Choroid plexus epithelial cell (primary cell): ENCODE data around the gene MUC5B.
"Not testable (repeated sequence)": the region's sequence is repeated elsewhere in the genome, so short reads cannot be mapped to it uniquely, and the experiment has no call there.

Experiments
- DNase-seq: peaks from one replicate; pipeline ENCODE4 v3.0.0-alpha.2; 2010; ENCODE audit warnings: low read depth
- H3K4me3 ChIP-seq: 2 replicates; pipeline ENCODE4 v1.5.1; 2011; ENCODE audit warnings: low read depth, mild to moderate bottlenecking, control low read depth, low read length, moderate library complexity
- CTCF ChIP-seq: conservative IDR thresholded peaks from 2 replicates; pipeline ENCODE4 v1.5.1; 2011; ENCODE audit warnings: low read depth, mild to moderate bottlenecking, control low read depth, inconsistent platforms, low read length, moderate library complexity

Gene MUC5B

DNA sequence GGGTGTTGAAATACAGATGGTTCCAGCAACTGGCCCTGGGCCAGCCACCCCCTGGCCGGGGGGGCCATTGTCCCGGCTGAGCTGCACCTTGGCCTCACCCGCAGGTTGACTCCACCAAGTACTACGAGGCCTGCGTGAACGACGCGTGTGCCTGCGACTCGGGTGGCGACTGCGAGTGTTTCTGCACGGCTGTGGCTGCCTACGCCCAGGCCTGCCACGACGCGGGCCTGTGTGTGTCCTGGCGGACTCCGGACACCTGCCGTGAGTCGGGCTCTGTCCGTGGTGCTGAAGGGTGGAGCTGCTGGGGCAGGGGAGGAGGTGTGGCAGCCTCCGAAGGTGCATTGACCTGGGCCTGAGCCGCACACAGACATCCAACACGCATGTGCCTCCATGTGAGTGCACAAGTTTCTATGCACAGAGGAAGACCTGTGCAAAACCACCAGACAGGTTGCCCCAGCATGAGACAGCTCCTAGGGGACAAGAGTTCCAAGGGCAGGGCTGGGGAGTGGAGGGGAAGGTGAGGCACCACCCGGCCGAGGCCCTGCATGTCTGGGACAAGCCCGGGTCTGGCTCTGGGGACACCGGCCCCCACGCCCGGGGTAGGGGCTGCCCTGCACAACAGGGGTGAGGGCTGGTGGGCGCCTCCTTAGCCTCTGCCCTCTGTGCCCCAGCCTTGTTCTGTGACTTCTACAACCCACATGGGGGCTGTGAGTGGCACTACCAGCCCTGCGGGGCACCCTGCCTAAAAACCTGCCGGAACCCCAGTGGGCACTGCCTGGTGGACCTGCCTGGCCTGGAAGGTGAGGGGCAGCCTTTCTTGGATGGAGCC is 16.1 kb downstream of the MUC5B start:
- no peak for DNase-seq
- no peak for TF ChIP-seq CTCF
- no peak overlapping the region for H3K4me3 ChIP-seq

DNA sequence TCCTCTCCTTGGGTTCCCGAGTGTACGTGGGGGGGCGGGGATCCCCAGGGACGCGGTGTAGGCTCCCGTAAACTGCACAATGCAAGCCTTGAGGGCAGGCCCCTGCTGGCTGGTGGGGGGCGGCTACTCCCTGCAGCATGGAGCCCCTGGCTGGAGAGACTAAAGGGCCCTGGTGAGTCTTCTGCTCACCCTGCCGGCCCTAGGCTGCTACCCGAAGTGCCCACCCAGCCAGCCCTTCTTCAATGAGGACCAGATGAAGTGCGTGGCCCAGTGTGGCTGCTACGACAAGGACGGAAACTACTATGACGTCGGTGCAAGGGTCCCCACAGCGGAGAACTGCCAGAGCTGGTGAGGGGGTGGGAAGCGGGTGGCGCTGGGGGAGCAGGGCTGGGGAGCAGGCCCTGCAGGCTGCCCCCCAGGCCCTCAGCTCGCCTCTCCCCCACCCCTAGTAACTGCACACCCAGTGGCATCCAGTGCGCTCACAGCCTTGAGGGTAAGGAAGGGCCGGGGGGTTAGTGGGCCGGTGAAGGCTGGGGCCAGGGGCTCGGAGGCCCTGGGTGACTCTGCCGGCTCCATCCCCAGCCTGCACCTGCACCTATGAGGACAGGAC is 16.8 kb downstream of the MUC5B start:
- TF ChIP-seq CTCF, result no peak
- DNase-seq, result no peak
- H3K4me3 ChIP-seq, result no peak overlapping the region

GRCh38 chr11:1240771-1241170 is 17.9 kb downstream of the MUC5B start:
- no peak overlapping the region for H3K4me3 ChIP-seq
- no peak for DNase-seq
- TF ChIP-seq CTCF, result no peak

DNA sequence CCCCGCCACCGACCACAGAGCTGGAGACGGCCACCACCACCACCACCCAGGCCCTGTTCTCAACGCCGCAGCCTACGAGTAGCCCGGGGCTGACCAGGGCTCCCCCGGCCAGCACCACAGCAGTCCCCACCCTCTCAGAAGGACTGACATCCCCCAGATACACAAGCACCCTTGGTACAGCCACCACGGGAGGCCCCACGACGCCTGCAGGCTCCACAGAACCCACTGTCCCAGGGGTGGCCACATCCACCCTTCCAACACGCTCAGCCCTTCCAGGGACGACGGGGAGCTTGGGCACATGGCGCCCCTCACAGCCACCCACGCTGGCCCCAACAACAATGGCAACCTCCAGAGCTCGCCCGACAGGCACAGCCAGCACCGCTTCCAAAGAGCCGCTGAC is 18.8 kb downstream of the MUC5B start:
- H3K4me3 ChIP-seq, result no peak overlapping the region
- no peak for TF ChIP-seq CTCF
- DNase-seq, result no peak

DNA sequence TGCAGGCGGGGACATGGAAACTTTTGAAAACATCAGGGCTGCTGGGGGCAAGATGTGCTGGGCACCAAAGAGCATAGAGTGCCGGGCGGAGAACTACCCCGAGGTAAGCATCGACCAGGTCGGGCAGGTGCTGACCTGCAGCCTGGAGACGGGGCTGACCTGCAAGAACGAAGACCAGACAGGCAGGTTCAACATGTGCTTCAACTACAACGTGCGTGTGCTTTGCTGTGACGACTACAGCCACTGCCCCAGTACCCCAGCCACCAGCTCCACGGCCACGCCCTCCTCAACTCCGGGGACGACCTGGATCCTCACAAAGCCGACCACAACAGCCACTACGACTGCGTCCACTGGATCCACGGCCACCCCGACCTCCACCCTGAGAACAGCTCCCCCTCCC is 19.4 kb downstream of the MUC5B start:
- no peak overlapping the region for H3K4me3 ChIP-seq
- no peak for DNase-seq
- no peak for TF ChIP-seq CTCF

- H3K4me3 ChIP-seq, DNase-seq: not testable (repeated sequence)
Measured at GRCh38 chr11:1242751-1243150, 19.9 kb downstream of the MUC5B start.

- DNase-seq, result not testable (repeated sequence)
Measured at GRCh38 chr11:1243521-1243920, 20.7 kb downstream of the MUC5B start.

GRCh38 chr11:1244557-1244956 is 21.7 kb downstream of the MUC5B start:
- H3K4me3 ChIP-seq, DNase-seq: not testable (repeated sequence)

More at GRCh38 chr11:1243521-1243920, 20.7 kb downstream of the MUC5B start:
- not testable (repeated sequence) for H3K4me3 ChIP-seq

- H3K4me3 ChIP-seq, DNase-seq: not testable (repeated sequence)
Measured at GRCh38 chr11:1245717-1246116, 22.9 kb downstream of the MUC5B start.

DNA sequence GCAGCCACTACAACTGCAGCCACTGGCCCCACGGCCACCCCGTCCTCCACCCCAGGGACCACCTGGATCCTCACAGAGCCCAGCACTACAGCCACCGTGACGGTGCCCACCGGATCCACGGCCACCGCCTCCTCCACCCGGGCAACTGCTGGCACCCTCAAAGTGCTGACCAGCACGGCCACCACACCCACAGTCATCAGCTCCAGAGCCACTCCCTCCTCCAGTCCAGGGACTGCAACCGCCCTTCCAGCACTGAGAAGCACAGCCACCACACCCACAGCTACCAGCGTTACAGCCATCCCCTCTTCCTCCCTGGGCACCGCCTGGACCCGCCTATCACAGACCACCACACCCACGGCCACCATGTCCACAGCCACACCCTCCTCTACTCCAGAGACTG is 23.4 kb downstream of the MUC5B start:
- H3K4me3 ChIP-seq, result not testable (repeated sequence)

DNA sequence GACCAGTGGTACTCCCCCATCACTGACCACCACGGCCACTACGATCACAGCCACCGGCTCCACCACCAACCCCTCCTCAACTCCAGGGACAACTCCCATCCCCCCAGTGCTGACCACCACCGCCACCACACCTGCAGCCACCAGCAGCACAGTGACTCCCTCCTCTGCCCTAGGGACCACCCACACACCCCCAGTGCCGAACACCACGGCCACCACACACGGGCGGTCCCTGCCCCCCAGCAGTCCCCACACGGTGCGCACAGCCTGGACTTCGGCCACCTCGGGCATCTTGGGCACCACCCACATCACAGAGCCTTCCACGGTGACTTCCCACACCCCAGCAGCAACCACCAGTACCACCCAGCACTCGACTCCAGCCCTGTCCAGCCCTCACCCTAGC is 24.2 kb downstream of the MUC5B start:
- DNase-seq, H3K4me3 ChIP-seq: not testable (repeated sequence)

More for the DNA sequence above, 23.4 kb downstream of the MUC5B start:
- not testable (repeated sequence) for DNase-seq

- H3K4me3 ChIP-seq, DNase-seq: not testable (repeated sequence)
Measured at GRCh38 chr11:1248951-1249350, 26.1 kb downstream of the MUC5B start.

GRCh38 chr11:1250411-1250810 is 27.5 kb downstream of the MUC5B start:
- H3K4me3 ChIP-seq, DNase-seq: not testable (repeated sequence)
